Measurements from ENCODE around the gene EHMT1.

The EHMT1 gene

DNA sequence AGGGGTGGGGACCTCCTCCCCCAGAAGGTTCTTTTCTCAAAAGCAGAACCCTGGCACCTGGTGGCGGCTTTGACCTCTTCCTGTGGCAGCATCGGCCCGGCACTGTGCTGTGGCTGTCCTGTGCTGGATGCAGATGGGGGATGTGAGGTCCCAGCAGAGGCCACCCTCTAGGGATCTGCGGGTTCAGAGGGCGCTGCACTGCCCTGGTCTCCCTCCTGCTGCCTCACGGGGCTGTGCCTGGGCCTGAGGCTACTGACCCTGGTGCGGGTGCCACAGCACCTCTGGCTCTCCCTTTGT, 182.2 kb downstream of the EHMT1 start:
- H3K4me3 ChIP-seq (ENCODE audit: insufficient read depth in 1 of 2, low read depth in 1 of 2, low read length in 2 of 2) = no peak overlapping the region
- no peak overlapping the region for H3K23ac ChIP-seq (ENCODE audit: low read length in 2 of 2)
- H2BK5ac ChIP-seq (ENCODE audit: low read depth, low read length, poor library complexity, severe bottlenecking) = no peak overlapping the region
- no peak overlapping the region for H3K4me2 ChIP-seq (ENCODE audit: low read length, poor library complexity, severe bottlenecking)
- H3K9ac ChIP-seq (ENCODE audit: low read length) = no peak overlapping the region
- H2AFZ ChIP-seq (ENCODE audit: low read depth, low read length) = no peak overlapping the region
- H2BK12ac ChIP-seq (ENCODE audit: low read length in 2 of 2) = no peak overlapping the region
- H2BK15ac ChIP-seq (ENCODE audit: low read depth, poor library complexity, severe bottlenecking) = no peak overlapping the region
- H2AK5ac ChIP-seq (ENCODE audit: low read length, severe bottlenecking) = no peak overlapping the region
- H3K36me3 ChIP-seq (ENCODE audit: control insufficient read depth in 1 of 2, insufficient read depth in 2 of 2, low read depth in 1 of 2, low read length in 2 of 2) = peaks cover 77 to 87% of the 10 kb centered on the region in 2 experiments
- no peak overlapping the region for H4K8ac ChIP-seq (ENCODE audit: low read length)
- no peak overlapping the region for H3K27ac ChIP-seq (ENCODE audit: low read length, poor library complexity, severe bottlenecking)
- no peak overlapping the region for H3K4ac ChIP-seq (ENCODE audit: low read depth in 1 of 2, low read length in 2 of 2)
- no peak overlapping the region for H3K18ac ChIP-seq (ENCODE audit: low read depth in 1 of 2, low read length in 2 of 2)
- H2BK120ac ChIP-seq (ENCODE audit: low read depth, low read length) = no peak overlapping the region
- DNase-seq = no peak
- WGBS = 95% methylated on average over 7 of the region's 7 CpGs
- no peak overlapping the region for H3K14ac ChIP-seq (ENCODE audit: low read length in 2 of 2)
- H3K79me1 ChIP-seq (replicated peaks; ENCODE audit: low read length, poor library complexity, severe bottlenecking) = peaks cover 25% of the 10 kb centered on the region
- H3K9me3 ChIP-seq (ENCODE audit: control insufficient read depth, low read length) = no peaks in the 10 kb centered on the region
- no peaks in the 10 kb centered on the region for H3K27me3 ChIP-seq (ENCODE audit: control insufficient read depth in 1 of 2, insufficient read depth in 1 of 2, low read length in 2 of 2)
- no peak overlapping the region for H4K91ac ChIP-seq (ENCODE audit: low read length)
- H3K4me1 ChIP-seq (ENCODE audit: control insufficient read depth, insufficient read depth, low read depth, low read length) = no peaks in the 10 kb centered on the region

DNA sequence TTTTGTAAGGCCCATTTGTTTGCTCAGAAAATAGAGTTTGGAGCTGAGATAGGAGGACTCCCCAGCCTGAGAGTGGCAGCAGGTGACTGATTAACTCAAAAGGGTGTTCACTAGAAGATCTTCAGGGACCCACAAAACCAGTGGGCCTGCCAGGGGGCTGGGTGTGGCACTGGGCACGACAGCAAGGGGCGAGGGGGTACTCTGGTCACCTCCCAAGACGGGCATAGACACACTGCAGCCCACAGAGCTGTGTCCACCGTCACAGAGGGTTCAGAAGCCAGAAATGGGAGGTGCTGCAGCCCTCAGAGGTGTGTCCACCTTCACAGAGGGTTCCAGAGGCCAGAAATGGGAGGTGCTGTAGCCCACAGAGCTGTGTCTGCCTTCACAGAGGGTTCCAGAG, 183.2 kb downstream of the EHMT1 start:
- no peak for DNase-seq
- Histone ChIP-seq H3K27me3 (ENCODE audit: control insufficient read depth in 1 of 2, insufficient read depth in 1 of 2, low read length in 2 of 2) (no peaks in the 10 kb centered on the region), H2AFZ (ENCODE audit: low read depth, low read length) (no peak overlapping the region), H2AK5ac (ENCODE audit: low read length, severe bottlenecking) (no peak overlapping the region), H2BK5ac (ENCODE audit: low read depth, low read length, poor library complexity, severe bottlenecking) (no peak overlapping the region), H3K79me1 (replicated peaks; ENCODE audit: low read length, poor library complexity, severe bottlenecking) (peaks cover 26% of the 10 kb centered on the region), H3K9me3 (ENCODE audit: control insufficient read depth, low read length) (no peaks in the 10 kb centered on the region), H3K9ac (ENCODE audit: low read length) (no peak overlapping the region), H2BK15ac (ENCODE audit: low read depth, poor library complexity, severe bottlenecking) (no peak overlapping the region), H3K23ac (ENCODE audit: low read length in 2 of 2) (no peak overlapping the region), H2BK12ac (ENCODE audit: low read length in 2 of 2) (no peak overlapping the region), H4K91ac (ENCODE audit: low read length) (no peak overlapping the region), H3K27ac (ENCODE audit: low read length, poor library complexity, severe bottlenecking) (no peak overlapping the region), H3K36me3 (ENCODE audit: control insufficient read depth in 1 of 2, insufficient read depth in 2 of 2, low read depth in 1 of 2, low read length in 2 of 2) (peaks cover 76 to 79% of the 10 kb centered on the region in 2 experiments), H3K4me1 (ENCODE audit: control insufficient read depth, insufficient read depth, low read depth, low read length) (no peaks in the 10 kb centered on the region), H2BK120ac (ENCODE audit: low read depth, low read length) (no peak overlapping the region), H3K4me2 (ENCODE audit: low read length, poor library complexity, severe bottlenecking) (no peak overlapping the region), H4K8ac (ENCODE audit: low read length) (no peak overlapping the region), H3K4ac (ENCODE audit: low read depth in 1 of 2, low read length in 2 of 2) (no peak overlapping the region), H3K4me3 (ENCODE audit: insufficient read depth in 1 of 2, low read depth in 1 of 2, low read length in 2 of 2) (no peak overlapping the region), H3K14ac (ENCODE audit: low read length in 2 of 2) (no peak overlapping the region), H3K18ac (ENCODE audit: low read depth in 1 of 2, low read length in 2 of 2) (no peak overlapping the region)
- 98% methylated on average over 4 of the region's 4 CpGs for WGBS

DNA sequence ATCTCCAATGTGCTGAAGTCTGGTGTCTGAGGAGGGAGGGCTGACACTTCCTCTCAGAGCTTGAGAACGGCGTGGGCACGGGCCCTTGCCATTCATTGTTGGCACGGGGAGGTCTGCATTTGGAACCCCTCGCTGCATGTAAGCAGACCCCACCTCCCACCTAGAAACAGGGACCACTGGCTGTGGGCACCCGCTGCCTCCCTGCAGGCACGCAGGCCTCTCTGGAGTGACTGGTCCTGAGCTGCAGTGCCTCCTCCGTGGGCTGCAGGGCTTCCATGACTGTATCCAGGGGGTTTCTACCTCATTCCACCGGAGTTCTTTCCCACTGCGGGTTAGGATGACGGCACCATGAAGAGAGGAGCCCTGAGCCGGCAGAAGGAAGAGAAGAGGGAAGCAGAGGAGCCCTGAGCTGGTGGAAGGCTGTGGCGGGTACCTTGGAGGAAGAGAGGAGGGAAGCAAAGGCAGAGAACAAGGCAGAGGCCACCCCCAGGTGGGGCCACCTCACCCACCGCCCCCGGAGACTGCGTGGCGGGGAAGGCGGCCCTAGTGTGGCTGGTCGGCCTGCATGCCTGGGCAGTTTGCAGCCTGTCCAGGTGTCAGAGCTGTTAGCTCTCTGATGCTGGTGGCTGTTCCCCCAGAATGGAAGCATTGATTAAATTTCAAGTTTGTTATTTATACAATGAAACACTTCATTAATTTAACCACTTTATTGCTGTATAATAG, 183.9 kb downstream of the EHMT1 start:
- Histone ChIP-seq H2BK120ac (ENCODE audit: low read depth, low read length) (no peak overlapping the region), H3K18ac (ENCODE audit: low read depth in 1 of 2, low read length in 2 of 2) (no peak overlapping the region), H3K4me1 (ENCODE audit: control insufficient read depth, insufficient read depth, low read depth, low read length) (no peaks in the 10 kb centered on the region), H3K4ac (ENCODE audit: low read depth in 1 of 2, low read length in 2 of 2) (no peak overlapping the region), H3K9me3 (ENCODE audit: control insufficient read depth, low read length) (no peaks in the 10 kb centered on the region), H3K4me2 (ENCODE audit: low read length, poor library complexity, severe bottlenecking) (no peak overlapping the region), H3K23ac (ENCODE audit: low read length in 2 of 2) (no peak overlapping the region), H3K9ac (ENCODE audit: low read length) (no peak overlapping the region), H2BK5ac (ENCODE audit: low read depth, low read length, poor library complexity, severe bottlenecking) (no peak overlapping the region), H4K91ac (ENCODE audit: low read length) (no peak overlapping the region), H3K27me3 (ENCODE audit: control insufficient read depth in 1 of 2, insufficient read depth in 1 of 2, low read length in 2 of 2) (no peaks in the 10 kb centered on the region), H2AFZ (ENCODE audit: low read depth, low read length) (no peak overlapping the region), H3K14ac (ENCODE audit: low read length in 2 of 2) (no peak overlapping the region), H4K8ac (ENCODE audit: low read length) (no peak overlapping the region), H3K79me1 (replicated peaks; ENCODE audit: low read length, poor library complexity, severe bottlenecking) (peaks cover 28% of the 10 kb centered on the region), H2BK15ac (ENCODE audit: low read depth, poor library complexity, severe bottlenecking) (no peak overlapping the region), H3K4me3 (ENCODE audit: insufficient read depth in 1 of 2, low read depth in 1 of 2, low read length in 2 of 2) (no peak overlapping the region), H3K36me3 (ENCODE audit: control insufficient read depth in 1 of 2, insufficient read depth in 2 of 2, low read depth in 1 of 2, low read length in 2 of 2) (peaks cover 73 to 75% of the 10 kb centered on the region in 2 experiments), H2AK5ac (ENCODE audit: low read length, severe bottlenecking) (no peak overlapping the region), H2BK12ac (ENCODE audit: low read length in 2 of 2) (no peak overlapping the region), H3K27ac (ENCODE audit: low read length, poor library complexity, severe bottlenecking) (no peak overlapping the region)
- DNase-seq = no peak
- 98% methylated on average over 17 of the region's 19 CpGs for WGBS

DNA sequence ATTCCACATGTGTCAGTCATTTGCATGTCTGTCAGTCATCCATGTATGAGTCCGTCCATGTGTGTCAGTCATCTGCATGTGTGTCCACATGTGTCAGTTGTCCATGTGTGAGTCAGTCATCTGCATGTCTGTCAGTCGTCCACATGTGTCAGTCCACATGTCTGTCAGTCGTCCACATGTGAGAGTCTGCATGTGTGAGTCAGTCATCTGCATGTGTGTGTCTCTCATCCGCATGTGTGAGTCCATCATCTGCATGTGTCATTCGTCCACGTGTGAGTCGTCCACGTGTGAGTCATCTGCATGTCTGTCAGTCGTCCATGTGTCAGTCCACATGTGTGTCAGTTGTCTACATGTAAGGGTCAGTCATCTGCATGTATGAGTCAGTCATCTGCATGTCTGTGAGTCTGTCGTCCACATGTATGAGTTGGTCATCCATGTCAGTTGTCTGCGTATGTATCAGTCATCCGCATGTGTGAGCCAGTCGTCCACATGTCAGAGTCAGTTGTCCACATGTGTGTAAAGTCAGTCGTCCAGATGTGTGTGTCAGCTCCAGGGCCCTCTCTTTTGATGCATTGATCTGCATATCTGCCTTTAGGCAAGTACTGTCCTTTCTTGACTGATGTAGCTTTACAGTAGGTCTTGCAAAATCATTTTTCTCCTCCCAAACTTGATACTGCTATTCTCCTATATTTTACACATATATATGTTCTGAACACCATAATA, 186.3 kb downstream of the EHMT1 start:
- no peak overlapping the region for H3K23ac ChIP-seq (ENCODE audit: low read length in 2 of 2)
- peaks cover 36% of the 10 kb centered on the region for H3K79me1 ChIP-seq (replicated peaks; ENCODE audit: low read length, poor library complexity, severe bottlenecking)
- no peak overlapping the region for H3K9ac ChIP-seq (ENCODE audit: low read length)
- H3K4ac ChIP-seq (ENCODE audit: low read depth in 1 of 2, low read length in 2 of 2) = no peak overlapping the region
- H2BK120ac ChIP-seq (ENCODE audit: low read depth, low read length) = no peak overlapping the region
- H3K4me3 ChIP-seq (ENCODE audit: insufficient read depth in 1 of 2, low read depth in 1 of 2, low read length in 2 of 2) = no peak overlapping the region
- no peak overlapping the region for H3K18ac ChIP-seq (ENCODE audit: low read depth in 1 of 2, low read length in 2 of 2)
- no peak overlapping the region for H3K4me2 ChIP-seq (ENCODE audit: low read length, poor library complexity, severe bottlenecking)
- WGBS = 97% methylated on average over 14 of the region's 14 CpGs
- H2BK15ac ChIP-seq (ENCODE audit: low read depth, poor library complexity, severe bottlenecking) = no peak overlapping the region
- no peak overlapping the region for H4K8ac ChIP-seq (ENCODE audit: low read length)
- H2AFZ ChIP-seq (ENCODE audit: low read depth, low read length) = no peak overlapping the region
- DNase-seq = peak; percentile 14
- H3K27ac ChIP-seq (ENCODE audit: low read length, poor library complexity, severe bottlenecking) = no peak overlapping the region
- H2AK5ac ChIP-seq (ENCODE audit: low read length, severe bottlenecking) = no peak overlapping the region
- H4K91ac ChIP-seq (ENCODE audit: low read length) = no peak overlapping the region
- H2BK12ac ChIP-seq (ENCODE audit: low read length in 2 of 2) = no peak overlapping the region
- no peak overlapping the region for H2BK5ac ChIP-seq (ENCODE audit: low read depth, low read length, poor library complexity, severe bottlenecking)
- H3K36me3 ChIP-seq (ENCODE audit: control insufficient read depth in 1 of 2, insufficient read depth in 2 of 2, low read depth in 1 of 2, low read length in 2 of 2) = peaks cover 57 to 69% of the 10 kb centered on the region in 2 experiments
- no peaks in the 10 kb centered on the region for H3K4me1 ChIP-seq (ENCODE audit: control insufficient read depth, insufficient read depth, low read depth, low read length)
- no peaks in the 10 kb centered on the region for H3K9me3 ChIP-seq (ENCODE audit: control insufficient read depth, low read length)
- no peaks in the 10 kb centered on the region for H3K27me3 ChIP-seq (ENCODE audit: control insufficient read depth in 1 of 2, insufficient read depth in 1 of 2, low read length in 2 of 2)
- no peak overlapping the region for H3K14ac ChIP-seq (ENCODE audit: low read length in 2 of 2)
